GM19397 (cell line): Measurements from ENCODE around the gene DNAH9.
"Not testable (repeated sequence)": the region's sequence is repeated elsewhere in the genome, so short reads cannot be mapped to it uniquely, and the experiment has no call there.

Experiments used
- ATAC-seq: cut with Tn5 transposase; IDR thresholded peaks from one replicate; pipeline ENCODE4 v1.9.1; 2021; ENCODE audit warnings: mild to moderate bottlenecking, moderate library complexity; ENCODE audit not compliant: unreplicated experiment

Gene DNAH9

DNA sequence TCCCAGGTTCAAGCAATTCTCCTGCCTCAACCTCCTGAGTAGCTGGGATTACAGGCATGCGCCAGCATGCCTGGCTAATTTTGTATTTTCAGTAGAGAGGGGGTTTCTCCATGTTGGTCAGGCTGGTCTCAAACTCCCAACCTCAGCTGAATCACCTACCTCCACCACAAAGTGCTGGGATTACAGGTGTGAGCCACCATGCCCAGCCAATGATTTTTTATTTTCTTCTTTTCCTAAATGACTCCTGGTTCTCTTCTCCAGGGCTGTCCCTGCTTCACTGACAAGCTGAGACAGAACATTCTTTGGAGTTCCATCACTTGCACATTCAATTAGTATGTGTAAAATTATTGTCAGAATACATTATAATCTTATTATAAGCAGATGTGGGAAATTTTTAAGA is 351.3 kb downstream of the DNAH9 start:
- not testable (repeated sequence) for ATAC-seq

DNA sequence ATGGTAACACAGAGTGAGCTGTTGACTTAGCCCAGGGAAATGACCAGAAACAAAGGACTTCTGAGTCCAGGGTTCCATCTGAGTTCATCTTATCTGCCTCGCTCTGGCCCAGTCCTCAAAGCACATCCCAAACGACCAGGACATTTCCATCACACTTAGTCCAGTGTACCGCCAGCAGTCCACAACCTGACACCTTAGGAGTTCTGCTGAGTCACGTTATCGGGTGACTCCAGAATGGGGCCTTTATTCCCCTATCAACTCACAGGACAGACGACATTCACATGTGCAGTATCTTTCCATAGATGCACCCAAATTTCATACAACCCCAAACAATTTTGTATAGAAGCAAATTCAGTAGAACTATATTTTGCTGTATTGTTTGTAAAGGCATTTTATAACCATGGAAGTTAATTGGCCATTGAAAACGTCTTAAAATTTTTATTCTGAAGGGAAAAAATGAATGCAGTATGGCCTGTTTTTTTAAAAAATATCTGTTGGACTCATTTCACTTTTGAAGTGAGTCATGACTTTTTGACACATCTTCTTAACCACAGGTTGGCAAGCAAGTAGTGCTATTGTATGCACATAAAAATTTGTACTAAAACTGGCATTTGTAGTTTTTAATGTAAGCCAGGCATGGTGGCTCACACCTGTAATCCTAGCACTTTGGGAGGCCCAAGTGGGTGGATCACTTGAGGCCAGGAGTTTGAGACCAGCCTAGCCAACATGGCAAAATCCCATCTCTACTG is 352.7 kb downstream of the DNAH9 start:
- ATAC-seq, result no peak

DNA sequence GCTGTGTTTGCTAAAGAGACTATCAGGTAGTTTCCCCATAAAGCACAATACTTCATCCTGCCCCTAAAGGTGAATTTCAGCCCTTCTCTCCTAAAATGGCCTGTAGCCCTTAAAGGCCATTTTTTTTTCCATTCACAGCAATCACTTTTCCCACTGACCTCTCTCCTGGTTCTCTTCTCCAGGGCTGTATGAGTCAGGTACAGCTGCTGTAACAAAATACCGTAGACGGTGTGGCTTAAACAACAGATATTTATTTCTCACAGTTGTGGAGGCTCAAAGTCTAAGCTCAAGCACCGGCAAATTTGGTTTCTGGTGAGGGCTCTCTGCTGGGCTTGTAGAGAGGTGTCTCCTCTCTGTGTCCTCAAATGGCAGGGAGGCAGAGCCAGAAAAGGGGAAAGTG is 354.3 kb downstream of the DNAH9 start:
- no peak for ATAC-seq

DNA sequence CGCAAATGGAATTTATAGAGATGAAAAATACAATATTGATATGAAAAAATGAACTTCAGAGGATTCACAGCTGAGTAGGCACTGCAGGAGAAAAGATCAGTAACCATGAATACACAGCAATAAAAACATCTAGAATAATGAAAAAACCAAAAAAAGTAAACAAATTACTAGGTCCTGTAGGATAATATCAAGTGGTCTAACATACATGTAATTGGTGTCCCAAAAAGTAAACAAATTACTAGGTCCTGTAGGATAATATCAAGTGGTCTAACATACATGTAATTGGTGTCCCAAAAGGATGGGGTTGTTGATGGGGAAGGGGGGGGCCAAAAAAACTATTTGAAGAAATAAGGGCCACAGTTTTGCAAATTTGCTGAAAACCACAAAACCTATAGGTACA is 355.7 kb downstream of the DNAH9 start:
- ATAC-seq, result no peak

DNA sequence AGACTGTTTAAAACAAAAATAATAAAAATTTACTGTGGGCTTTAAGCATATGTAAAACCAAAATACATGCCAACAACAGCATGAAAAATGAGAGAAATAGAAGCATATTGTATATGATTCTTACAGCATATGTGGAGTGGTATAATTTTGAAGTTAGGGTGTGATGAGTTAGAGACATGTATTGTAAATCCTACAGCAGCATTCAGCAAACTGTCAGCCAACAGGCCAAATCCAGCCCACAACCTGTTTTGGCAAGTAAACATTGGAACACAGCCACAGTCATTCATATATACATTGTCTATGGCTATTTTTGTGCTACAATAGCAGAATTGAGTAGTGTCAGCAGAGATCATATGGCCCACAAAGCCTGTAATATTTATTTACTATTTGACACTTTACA is 356.7 kb downstream of the DNAH9 start:
- no peak for ATAC-seq

DNA sequence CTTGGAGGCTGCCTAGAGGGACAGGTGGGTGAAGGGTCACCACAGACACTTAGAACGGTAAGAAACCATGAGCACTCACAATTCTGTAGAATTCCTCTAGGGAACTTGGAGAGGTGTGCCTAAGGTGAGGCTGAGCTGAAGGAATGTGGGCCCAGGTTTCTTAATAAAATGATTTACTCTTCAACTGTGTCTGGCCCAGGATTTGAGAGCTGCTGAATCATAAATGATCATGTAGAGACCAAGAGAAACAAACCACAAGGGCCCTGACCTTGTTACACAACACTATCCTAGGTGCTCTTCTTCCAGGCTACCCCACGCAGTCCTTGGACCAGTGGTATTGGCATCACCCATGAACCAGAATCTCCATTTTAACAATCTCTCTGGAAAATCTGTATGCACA is 371.3 kb downstream of the DNAH9 start:
- ATAC-seq, result no peak

DNA sequence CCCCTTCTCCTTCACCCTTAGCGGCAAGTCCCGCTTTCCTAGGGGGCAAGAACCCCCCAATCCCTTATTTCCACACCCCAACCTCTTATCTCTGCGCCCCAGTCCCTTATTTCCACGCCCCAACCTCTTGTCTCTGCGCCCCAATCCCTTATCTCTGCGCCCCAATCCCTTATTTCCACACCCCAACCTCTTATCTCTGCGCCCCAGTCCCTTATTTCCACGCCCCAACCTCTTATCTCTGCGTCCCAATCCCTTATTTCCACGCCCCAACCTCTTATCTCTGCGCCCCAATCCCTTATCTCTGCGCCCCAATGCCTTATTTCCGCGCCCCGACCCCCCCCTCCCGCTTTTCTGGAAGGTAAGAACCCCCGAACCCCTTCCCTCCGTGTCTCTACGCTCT is 374.5 kb downstream of the DNAH9 start:
- not testable (repeated sequence) for ATAC-seq

DNA sequence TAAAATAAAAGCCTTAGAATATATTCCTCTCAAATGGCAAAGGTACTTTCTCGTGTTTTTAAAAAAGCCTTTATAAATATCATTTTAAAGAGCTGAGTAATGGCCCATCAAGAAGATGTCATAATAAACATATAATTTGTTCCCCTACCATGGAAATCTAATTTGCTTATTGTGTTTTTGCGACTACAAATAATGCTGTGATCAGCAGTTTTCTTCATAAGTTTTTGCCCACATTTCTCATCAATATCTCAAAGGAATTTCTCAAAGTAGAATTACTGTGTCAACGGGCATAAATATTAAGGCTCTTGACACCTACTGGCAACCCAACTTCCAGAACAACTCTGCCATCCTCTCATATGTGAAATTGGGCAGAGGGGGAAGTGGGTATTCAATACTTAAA is 381.5 kb downstream of the DNAH9 start:
- ATAC-seq, result no peak

DNA sequence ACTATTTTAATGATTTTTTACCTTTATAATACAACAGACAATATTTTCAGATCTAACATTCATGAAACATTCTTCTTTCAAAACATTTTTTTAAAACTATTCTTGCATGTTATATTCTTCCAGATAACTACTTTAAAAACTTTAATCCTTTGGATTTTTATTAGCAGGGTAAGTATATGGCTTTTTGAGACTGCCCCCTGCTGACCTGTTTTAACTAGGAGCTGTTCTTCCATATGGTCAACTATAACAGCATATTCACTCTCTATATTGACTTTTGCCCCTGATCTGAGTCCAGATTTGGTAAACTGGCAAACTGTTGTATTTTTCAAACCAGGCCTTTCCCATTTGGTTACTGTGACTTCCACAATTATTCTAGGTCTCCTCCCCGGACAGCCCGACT is 382.5 kb downstream of the DNAH9 start:
- ATAC-seq, result no peak

DNA sequence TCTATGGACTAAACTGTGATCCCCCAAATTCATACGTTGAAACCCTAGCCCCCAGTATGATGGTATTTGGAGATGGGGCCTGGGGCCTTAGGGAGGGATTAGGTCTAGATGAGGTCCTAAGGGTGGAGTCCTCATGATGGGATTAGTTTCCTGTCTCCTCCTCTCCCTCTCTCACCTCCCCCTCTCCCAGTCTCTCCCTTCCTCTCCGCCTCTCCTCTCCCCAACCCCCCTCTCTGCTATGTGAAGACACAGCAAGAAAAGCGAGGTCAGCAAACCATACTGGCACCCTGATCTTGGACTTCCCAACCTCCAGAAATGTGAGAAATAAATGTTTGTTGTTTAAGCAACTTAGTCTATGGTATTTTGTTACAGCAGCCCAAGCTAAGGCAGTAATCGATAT is 383.6 kb downstream of the DNAH9 start:
- no peak for ATAC-seq

DNA sequence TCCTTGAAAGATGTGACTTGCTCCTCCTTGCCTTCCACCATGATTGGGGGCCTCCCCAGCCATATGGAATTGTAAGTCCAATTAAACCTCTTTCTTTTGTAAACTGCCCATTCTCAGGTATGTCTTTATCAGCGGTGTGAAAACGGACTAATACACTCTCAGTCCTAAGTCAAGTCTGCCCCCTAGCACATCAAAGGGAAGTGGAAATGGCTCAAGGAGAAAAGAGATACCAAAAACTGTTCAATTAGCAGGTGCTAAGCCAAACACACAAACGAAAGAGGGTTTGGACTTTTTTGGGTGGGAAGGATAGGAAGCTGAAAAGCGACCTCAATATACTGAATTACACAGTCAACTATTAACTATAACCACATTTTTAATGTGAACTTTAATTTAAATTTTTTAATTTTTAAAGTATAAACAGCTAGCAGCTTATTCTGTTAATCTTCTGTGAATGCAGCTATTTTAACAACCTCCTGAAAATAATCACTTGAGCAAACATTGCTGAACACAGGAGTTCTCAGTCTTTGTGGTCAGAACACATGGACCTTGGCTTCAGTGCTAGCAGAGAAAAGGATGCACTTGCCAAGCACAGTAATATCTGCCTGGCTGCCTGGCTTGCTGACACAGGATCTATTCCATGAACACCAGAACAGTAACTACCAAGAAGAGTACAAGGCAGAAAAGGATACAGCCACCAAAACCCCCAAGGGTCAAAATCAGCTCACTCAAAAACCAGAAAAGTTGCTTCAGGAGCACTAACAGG is 388.1 kb downstream of the DNAH9 start:
- no peak for ATAC-seq

DNA sequence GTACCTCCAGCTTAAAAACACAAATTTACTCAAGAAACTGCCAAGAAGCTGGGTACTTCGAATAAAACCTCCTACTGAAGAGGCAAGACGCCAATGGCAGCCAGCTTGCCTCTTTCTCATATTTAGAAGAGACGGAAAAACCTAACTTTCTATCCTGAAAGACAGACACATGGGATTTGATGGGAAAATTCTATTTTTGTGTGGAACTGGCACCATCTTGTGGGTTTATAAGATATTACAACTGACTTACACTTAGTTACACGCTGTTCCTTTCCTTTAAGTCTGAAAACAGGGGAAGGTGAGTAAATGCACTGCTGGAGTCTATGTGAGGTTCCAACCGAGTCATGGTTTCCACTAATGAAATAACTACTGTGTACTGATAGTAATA is 388.7 kb downstream of the DNAH9 start:
- ATAC-seq, result no peak

DNA sequence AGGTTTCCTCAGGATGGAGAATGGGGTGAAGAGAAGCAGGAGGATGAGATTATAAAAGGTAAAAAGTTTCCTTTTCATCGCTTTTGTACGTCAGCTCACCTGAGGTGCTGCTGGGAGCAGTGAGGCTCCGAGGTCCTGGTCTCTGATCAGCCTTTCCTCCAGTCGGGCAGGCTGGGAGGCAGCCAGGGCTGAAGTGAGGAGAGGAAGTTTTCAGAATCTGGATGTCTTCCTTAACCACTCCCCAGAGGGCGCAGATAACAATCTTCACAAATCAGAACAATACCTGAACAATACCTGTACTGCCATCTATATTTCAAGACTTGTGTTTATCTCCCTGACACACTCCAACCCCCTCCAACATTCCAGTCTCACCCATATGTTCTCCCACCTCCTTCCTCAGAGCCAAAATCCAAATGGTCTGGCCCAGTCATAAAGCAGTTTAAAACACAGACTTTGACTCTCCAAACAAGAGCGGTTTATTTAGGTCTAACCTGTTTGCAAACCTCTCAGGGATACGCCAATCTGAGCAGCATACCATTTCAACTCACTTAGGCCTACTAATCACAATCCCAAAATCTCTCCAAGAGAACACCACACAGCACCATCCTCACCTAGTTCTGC is 392.2 kb downstream of the DNAH9 start:
- ATAC-seq, result no peak

DNA sequence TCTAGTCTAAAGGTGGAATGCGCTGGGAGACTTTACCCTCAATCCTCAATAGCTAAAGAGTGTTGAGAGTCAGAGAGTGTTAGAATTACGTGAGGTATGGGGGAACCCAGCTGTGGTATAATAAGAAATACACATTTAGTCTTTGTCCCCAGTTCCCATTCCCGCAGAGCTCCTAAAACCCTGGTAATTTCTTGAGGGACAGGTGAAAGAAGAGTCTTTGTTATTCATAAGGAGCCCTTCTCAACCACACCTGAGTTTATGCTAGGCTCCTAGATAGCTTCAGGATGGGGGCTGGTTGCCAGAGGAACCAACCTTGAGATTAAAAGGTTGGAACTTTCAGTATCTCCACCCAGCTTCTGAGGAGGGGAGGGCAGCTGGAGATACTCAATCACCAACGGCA is 393.2 kb downstream of the DNAH9 start:
- no peak for ATAC-seq

DNA sequence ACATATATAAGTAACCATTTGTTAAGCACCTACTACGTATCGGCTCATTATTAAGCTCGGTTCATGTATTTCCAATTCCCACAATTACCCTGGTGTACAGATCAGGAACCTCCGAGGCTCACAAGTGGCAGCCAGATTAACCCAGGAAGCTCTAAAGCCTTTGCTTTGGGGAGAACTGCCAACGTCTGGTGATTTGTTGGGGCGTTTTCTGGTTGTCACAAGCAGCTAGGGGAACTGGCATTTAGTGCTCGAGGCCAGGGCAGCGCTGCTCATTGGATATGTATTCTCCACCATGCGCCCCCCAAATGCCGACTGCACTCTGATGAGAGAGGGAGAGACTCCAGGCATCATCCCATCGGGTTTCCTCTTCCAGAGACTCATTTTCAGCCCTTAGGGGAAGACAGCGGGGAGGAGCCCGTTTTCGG is 398.5 kb downstream of the DNAH9 start:
- peak; percentile 28 for ATAC-seq

DNA sequence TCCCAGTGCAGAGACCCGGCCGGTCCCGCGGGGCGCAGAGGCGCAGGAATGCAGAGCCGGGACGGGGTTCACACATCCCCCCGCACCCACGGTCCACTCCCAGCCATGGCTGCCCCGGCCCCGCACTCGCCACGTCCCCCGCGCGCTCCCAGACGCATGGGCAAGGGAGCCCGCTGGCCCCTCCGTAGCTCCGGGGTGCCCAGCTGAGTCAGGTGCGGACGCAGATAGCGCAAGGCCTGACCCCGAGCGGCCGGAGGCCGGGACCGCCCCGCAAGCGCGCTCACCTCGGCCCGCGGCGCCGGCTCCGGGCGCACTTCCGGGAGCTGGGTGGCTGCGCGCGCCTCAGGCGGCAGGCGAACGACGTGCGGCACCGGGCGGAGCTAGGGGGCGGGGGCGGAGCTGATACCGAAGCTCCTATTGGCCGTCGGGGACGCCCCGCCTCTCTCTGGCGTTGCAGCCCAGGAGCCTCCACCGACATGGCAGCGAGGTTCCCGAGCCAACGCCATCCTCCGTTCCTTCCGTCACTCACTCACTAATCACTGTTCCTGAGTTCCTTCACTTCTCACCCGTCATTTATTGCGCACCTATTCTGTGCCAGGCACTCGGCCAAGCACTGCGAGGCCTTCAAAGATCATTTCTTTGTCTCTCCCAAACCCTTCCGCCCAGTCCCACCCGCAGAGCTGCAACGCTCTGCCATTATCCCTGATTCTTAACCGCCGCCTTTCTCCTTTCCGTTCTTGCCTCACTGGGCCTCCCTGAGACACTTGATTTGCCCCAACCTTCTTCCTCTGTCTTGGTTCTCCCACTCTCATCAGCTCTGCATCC is 399.1 kb downstream of the DNAH9 start, which contains the start of gene ZNF18:
TSS of gene ZNF18 (minus strand) at position 329 of the 825 bp plus-strand sequence. CDS start 4,646 bp downstream, outside the sequence.
- peak; percentile 97 for ATAC-seq

DNA sequence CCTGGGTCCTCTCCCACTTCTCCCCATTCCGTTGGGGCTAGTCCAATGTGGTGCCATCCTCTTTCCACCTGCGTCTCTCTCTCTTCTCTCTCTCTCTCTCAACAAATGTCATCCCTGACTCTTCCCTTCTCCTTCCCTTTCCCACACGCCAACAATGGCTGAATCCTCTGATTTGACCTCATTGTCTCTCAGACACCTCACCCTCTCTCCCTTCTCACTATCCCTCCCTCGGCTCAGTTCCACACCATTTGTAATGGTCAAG is 399.6 kb downstream of the DNAH9 start:
- ATAC-seq, result no peak

DNA sequence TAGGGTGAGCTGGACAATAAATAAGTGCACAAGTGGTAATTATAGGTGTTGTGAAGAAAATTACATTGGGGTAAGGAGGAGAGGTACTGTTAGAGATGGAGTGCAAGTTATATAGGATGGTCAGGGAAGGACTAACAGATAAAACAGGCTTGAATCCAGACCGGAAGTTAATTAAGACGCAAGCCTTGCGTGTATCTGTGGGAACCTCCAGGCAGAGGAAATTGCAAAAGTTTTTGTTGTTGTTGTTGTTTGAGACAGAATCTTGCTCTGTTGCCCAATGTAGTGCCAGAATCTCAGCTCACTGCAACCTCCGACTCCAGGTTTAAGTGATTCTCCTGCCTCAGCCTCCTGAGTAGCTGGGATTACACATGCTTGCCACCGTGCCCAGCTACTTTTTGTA is 401.4 kb downstream of the DNAH9 start:
- no peak for ATAC-seq

DNA sequence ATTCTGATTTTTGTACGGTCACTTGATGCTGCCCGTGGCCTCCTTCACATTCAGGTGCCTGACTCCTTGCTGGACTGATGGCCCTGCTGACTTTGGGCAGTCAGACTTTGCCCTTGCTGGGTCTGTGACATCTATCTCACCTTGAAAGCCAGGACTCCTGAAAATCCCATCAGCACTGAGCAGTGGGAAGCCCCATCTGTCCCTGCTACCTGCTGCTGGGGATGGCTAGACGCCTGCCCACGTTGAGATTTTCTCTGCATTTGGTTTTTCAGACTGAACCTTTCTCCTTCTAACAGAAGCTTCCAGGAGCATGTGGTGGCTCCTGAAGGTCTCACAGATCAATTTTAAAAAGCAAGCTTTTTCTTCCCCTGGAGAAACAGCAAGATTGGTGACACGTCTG is 409.2 kb downstream of the DNAH9 start:
- no peak for ATAC-seq
